K562 (cell line): ENCODE measurements around the gene BSDC1.

Experiments used
- CBFA2T2 ChIP-seq: fragments of 450-650 bp; conservative IDR thresholded peaks from 2 replicates; pipeline ENCODE4 v1.6.1; 2017; ENCODE audit warnings: mild to moderate bottlenecking
- ELF1 ChIP-seq: fragments of 200-800 bp; sonication (Bioruptor generic); IDR thresholded peaks from 2 replicates; pipeline ENCODE4 v1.6.1; 2016; ENCODE audit warnings: missing genetic modification characterization, missing compliant biosample characterization
- EP300 ChIP-seq: IDR thresholded peaks from 2 replicates; pipeline ENCODE4 v1.6.1; 2012; ENCODE audit warnings: low read length, improper control_type of control experiment
- PKNOX1 ChIP-seq: fragments of 450-650 bp; IDR thresholded peaks from 2 replicates; pipeline ENCODE4 v1.6.1; 2016
- POLR2AphosphoS5 ChIP-seq: IDR thresholded peaks from 2 replicates; pipeline ENCODE4 v1.6.1; 2011; ENCODE audit warnings: mild to moderate bottlenecking, low read depth, low read length, moderate library complexity; ENCODE audit not compliant: control insufficient read depth, insufficient read depth

DNA sequence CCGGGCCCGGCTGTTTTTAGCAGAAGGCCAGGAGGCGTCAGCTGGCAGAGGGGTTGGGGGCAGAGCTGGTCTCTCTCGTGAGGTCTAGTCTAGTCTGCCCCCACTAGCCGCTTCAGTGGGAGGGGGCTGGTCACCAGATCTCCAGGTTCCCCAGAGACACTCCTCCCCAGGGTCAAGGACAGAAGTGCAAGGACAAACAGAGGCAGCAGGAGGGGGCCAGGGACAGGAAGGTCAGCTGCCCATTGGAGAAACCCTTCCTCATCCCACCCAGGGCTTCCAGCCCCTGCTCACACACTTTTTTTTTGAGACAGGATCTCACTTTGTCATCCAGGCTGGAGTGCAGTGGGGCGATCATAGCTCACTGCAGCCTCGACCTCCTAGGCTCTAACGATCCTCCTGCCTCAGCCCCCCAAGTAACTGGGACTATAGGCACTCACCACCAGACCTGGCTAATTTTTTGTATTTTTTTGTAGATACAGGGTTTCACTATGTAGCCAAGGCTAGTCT is 41.9 kb downstream of the BSDC1 start:
- TF ChIP-seq POLR2AphosphoS5: no peak
- TF ChIP-seq PKNOX1: no peak
- no peak for TF ChIP-seq ELF1 (tag)
- no peak for TF ChIP-seq CBFA2T2
- TF ChIP-seq EP300: no peak
